Smooth muscle cell (in vitro differentiated cells): ENCODE measurements around the gene IL2RA. TPM values are rescaled to one million over a fixed set of nuclear protein-coding genes. Genes with fewer than 3 reads are reported as not detected.

Source experiments
- polyA plus RNA-seq: library from polyadenylated mRNA; unstranded; fragments of >200 nt; fragmentation: Nextera tagmentation; extraction: Ambion mirVana; gene quantifications from 2 replicates; pipeline ENCODE4 v1.2.1, GENCODE V29; 2016
- small RNA-seq: library from RNA; depleted of rRNA; stranded (forward); fragments of <200 nt; gene quantifications from one replicate; pipeline ENCODE3, GENCODE V24; 2014
- total RNA-seq: library from RNA; depleted of rRNA; stranded (reverse); fragments of >200 nt; gene quantifications from 2 replicates; pipeline ENCODE4 v1.2.3, GENCODE V29; 2014

The IL2RA gene
- total and polyA plus RNA-seq, 2 experiments from 2014 or later, result not detected

Small RNA genes within 50 kb of the gene (small RNA-seq; reads per million reads assigned to genes)
- not detected for gene RF00397

Other genes starting within 250 kb of the IL2RA start
- 334 and 400 TPM in 2 replicates for gene GDI2, start 248.9 kb downstream of the IL2RA start, total RNA-seq
- gene GDI2, start 248.9 kb downstream of the IL2RA start, polyA plus RNA-seq, result 172 and 186 TPM in 2 replicates
- 2.7 and 4.6 TPM in 2 replicates for gene ANKRD16, start 172.5 kb downstream of the IL2RA start, total RNA-seq
- gene ANKRD16, start 172.5 kb downstream of the IL2RA start, polyA plus RNA-seq, result 3.7 and 10.3 TPM in 2 replicates
- 58.2 and 70.0 TPM in 2 replicates for gene FBH1, start 172.1 kb downstream of the IL2RA start, total RNA-seq
- gene FBH1, start 172.1 kb downstream of the IL2RA start, polyA plus RNA-seq, result 68.4 and 84.2 TPM in 2 replicates
- gene IL15RA, start 84.8 kb downstream of the IL2RA start, total RNA-seq, result 0.54 TPM in 1 of 2 replicates, not detected in the other
- 0.23 and 1.3 TPM in 2 replicates for gene IL15RA, start 84.8 kb downstream of the IL2RA start, polyA plus RNA-seq
- 20.0 and 37.0 TPM in 2 replicates for gene RBM17, start 26.7 kb upstream of the IL2RA start, total RNA-seq
- gene RBM17, start 26.7 kb upstream of the IL2RA start, polyA plus RNA-seq, result 68.3 and 81.2 TPM in 2 replicates
- 45.7 and 61.3 TPM in 2 replicates for gene PFKFB3, start 140.6 kb upstream of the IL2RA start, total RNA-seq
- gene PFKFB3, start 140.6 kb upstream of the IL2RA start, polyA plus RNA-seq, result 68.3 and 73.4 TPM in 2 replicates